ENCODE measurements around the gene CDC42SE2. TPM values are rescaled to one million over a fixed set of nuclear protein-coding genes. Genes with fewer than 3 reads are reported as not detected.

Gene CDC42SE2, protein sequence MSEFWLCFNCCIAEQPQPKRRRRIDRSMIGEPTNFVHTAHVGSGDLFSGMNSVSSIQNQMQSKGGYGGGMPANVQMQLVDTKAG
- total RNA-seq: 49.6 TPM

DNA sequence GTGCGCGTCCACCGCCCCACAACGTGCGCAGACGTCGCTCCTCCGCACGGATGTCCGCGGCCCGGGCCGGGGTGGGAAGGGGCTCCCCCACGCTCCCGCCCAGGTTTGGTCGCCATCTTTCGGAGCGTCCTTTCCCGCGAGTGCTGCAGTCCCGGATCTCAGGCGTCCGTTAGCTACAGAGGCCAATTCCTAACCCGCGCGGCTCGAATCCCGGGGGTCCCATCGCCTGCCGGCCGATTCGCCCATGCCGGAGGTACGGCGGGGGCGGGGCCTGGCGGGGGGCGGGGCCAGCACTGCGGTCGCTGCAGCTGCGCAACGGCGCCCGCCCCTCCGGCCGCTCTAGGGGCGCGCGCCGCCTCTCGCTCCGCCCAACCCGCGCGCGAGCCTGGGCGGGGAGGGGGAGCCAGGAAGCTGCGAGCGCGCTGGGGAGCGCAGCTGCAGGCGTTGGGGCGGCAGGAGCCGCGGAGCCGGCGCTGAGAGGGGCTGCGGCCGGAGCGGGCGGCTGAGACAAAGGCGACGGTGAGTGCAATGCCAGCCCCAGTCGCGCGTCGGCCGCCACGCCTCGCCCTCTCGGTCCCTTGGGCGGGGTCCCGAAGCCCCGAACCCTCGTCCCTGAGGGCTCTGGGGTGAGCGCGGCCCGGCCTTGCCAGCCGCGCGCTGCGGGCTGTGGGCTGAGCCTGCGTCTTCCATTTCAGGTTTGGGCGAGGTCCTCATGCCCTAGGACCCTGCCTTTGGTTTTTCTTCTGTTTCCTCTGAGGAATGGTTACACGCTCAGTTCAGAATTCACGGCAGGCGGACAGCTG is at the start of gene CDC42SE2:
TSS of gene CDC42SE2 (plus strand) at position 406 of the 803 bp plus-strand sequence. CDS start 95,441 bp downstream, outside the sequence.

Other genes with a start within 250 kb of the CDC42SE2 start
- gene HINT1, start 98.8 kb upstream of the CDC42SE2 start, total RNA-seq: 51.0 TPM
- 21.0 TPM for gene LYRM7, start 93.1 kb upstream of the CDC42SE2 start, total RNA-seq

All from camera-type eye (tissue), 1 donor.